IPS-20b (cell line): ENCODE data around the gene EMP1.

Experiments used
- H3K27ac ChIP-seq: one replicate; pipeline ENCODE4 v1.5.1; 2013; ENCODE audit warnings: low read length
- H3K27me3 ChIP-seq: 2 replicates; pipeline ENCODE4 v1.6.1; 2013; ENCODE audit warnings: mild to moderate bottlenecking, low read length, inconsistent platforms; ENCODE audit not compliant: insufficient read depth
- H3K36me3 ChIP-seq: 2 replicates; pipeline ENCODE4 v1.6.1; 2013; ENCODE audit warnings: low read depth, mild to moderate bottlenecking, inconsistent platforms, low read length, moderate library complexity; ENCODE audit not compliant: insufficient read depth
- H3K4me1 ChIP-seq: 2 replicates; pipeline ENCODE4 v1.6.1; 2013; ENCODE audit warnings: mild to moderate bottlenecking, control low read depth, inconsistent platforms, low read length, moderate library complexity; ENCODE audit not compliant: insufficient read depth
- H3K4me3 ChIP-seq: 2 replicates; pipeline ENCODE4 v1.5.1; 2013; ENCODE audit warnings: mild to moderate bottlenecking, low read length, inconsistent platforms
- H3K9ac ChIP-seq: 2 replicates; pipeline ENCODE4 v1.6.1; 2013; ENCODE audit warnings: low read depth, mild to moderate bottlenecking, inconsistent platforms, low read length, moderate library complexity
- H3K9me3 ChIP-seq: 2 replicates; pipeline ENCODE4 v1.6.1; 2013; ENCODE audit warnings: mild to moderate bottlenecking, low read depth, low read length, inconsistent platforms; ENCODE audit not compliant: insufficient read depth

Gene EMP1, protein sequence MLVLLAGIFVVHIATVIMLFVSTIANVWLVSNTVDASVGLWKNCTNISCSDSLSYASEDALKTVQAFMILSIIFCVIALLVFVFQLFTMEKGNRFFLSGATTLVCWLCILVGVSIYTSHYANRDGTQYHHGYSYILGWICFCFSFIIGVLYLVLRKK

DNA sequence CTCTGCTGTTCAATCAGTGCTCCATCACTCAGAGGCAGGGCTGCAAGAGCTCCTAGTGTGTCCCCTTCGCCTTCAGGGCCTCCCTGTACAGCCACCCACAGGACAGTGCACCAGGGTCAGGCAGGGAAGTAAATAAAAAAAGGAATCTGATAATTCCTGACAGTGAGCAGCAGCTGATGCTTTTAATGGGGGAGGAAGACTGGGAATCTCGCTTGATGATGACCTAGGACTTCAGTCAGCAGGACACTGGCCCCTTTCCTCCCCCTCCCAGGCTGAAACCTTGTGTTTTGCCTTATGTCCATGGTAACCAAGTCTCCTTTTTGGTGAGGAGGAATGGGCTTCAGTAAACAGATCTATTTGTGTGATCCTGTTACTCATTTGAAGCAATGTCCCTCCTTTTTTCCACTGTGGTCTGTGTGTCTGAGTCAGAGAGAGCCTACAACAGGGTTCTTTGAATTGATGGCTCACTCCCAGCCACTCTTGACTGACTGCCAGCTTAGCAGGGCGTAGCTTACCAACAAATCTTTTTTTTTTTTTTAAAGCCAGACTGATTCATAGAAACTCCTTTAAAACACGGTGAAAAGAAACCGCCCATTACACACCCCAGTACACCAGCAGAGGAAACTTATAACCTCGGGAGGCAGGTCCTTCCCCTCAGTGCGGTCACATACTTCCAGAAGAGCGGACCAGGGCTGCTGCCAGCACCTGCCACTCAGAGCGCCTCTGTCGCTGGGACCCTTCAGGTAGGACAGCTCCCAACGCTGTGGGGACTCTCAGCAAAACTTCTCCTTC is at the start of gene EMP1:
TSS of gene EMP1 (plus strand) at position 597 of the 792 bp plus-strand sequence. CDS start 14,785 bp downstream, outside the sequence.
- no peaks in the 10 kb centered on the region for H3K36me3 ChIP-seq
- no peak within 1 kb of the TSS for H3K4me3 ChIP-seq
- peaks cover 22% of the 10 kb centered on the region for H3K4me1 ChIP-seq
- H3K9ac ChIP-seq: no peak within 1 kb of the TSS
- H3K27ac ChIP-seq: no peak within 1 kb of the TSS
- no peaks in the 10 kb centered on the region for H3K27me3 ChIP-seq
- no peaks in the 10 kb centered on the region for H3K9me3 ChIP-seq

DNA sequence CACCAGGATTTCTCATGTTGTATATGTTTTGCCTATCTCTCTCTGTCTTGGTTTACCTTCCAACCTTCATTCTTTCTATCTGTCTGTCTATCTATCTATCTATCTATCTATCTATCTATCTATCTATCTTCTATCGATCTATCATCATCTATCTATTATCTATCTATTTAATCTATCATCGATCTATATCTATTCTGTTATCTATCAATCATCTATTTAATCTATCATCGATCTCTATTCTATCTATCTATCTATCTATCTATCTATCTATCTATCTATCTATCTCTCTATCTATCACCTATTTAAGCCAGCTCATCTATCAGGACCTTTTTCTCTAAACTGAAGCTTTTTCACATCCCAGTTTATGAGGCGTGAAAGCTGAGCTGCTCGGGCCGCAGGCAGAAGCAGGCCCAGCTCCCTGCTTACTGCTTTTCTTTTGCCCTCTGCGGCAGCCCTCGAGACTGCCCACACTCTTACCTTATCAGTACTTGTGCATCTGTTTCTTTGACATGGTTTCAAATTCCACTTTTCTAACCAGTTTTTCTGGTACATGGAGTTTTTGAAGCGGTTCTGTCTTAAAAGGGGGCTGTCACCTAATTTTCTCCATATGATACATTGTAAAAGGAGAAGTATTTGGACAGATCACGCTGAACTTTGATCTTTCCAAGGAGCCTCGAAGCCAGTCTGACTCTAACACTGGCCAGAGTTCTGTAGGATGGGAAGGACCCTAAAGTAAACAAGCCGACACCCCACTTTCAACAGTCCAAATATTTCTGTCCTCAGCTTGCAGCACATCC is 48.6 kb upstream of the EMP1 start:
- H3K4me1 ChIP-seq: no peaks in the 10 kb centered on the region
- H3K27me3 ChIP-seq: no peaks in the 10 kb centered on the region
- no peak overlapping the region for H3K4me3 ChIP-seq
- no peaks in the 10 kb centered on the region for H3K36me3 ChIP-seq
- no peak overlapping the region for H3K27ac ChIP-seq
- no peak overlapping the region for H3K9ac ChIP-seq
- 0 out of 2 replicates have a peak, but pooled peaks cover 3% of the 10 kb centered on the region for H3K9me3 ChIP-seq

DNA sequence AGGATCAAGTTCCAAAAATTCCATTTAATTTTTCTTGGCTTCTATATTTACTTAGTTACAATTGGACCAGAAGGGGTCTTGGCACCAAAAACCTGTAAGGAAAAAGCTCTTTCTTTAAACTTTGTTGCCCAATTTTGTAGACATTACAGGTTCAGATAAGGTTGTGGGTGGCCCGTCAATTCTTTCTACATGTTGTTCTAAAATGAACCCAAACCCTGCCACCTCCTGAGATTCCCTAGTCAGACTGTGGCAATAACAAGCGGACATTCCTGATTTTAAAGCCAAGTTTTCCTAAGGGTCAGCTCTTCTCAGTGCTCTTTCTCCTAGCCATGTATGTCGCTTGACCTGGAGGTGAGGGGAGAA is 48.1 kb upstream of the EMP1 start:
- 0 out of 2 replicates have a peak, but pooled peaks cover 3% of the 10 kb centered on the region for H3K9me3 ChIP-seq
- 0 out of 2 replicates have a peak, but pooled peaks cover 3% of the 10 kb centered on the region for H3K4me1 ChIP-seq
- H3K4me3 ChIP-seq: no peak overlapping the region
- no peaks in the 10 kb centered on the region for H3K36me3 ChIP-seq
- H3K27me3 ChIP-seq: no peaks in the 10 kb centered on the region
- H3K27ac ChIP-seq: no peak overlapping the region
- H3K9ac ChIP-seq: no peak overlapping the region

DNA sequence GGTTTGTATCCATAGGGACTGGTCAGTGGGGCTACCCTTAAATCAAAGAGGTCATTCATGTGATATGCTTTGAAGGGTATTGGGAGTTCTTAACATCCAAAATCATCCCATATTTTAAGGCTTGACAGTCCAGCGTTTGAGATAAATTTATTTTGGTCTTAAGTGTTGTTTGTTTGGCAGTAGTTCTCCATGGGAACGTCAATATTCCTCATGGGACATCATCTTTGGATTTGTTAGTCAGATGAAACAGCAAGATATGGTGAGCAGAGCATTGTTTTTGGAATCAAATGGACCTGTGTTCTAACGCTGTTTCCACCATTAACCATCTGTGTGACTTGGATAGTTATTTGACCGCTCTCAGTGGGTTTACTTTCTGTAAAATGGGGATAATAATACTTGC is 47.1 kb upstream of the EMP1 start:
- Histone ChIP-seq H3K4me1 (peaks cover 4% of the 10 kb centered on the region; the same call in 1 of the 2 replicates), H3K9ac (no peak overlapping the region), H3K9me3 (0 out of 2 replicates have a peak, but pooled peaks cover 3% of the 10 kb centered on the region), H3K4me3 (no peak overlapping the region), H3K36me3 (no peaks in the 10 kb centered on the region), H3K27ac (no peak overlapping the region), H3K27me3 (no peaks in the 10 kb centered on the region)

DNA sequence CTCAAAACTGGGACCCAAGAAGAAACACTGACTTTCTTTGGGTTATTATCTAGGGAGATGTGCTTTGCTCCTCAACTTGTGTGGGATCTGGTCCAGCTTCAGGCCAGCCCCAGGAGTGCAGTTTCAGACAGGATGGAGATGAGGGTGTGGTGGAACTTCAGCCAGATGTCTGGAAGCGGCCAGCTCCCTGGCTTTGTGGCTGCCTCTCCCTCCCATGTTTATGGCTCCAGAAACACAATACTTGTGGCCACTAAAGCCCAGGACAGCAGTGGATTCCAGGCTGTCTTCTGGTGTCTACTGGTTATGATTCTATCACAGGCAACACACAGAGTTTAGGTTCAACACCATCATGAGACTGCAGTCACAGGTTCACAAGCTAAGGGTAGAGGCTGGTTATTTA is 44.2 kb upstream of the EMP1 start:
- H3K27ac ChIP-seq: no peak overlapping the region
- peaks cover 12% of the 10 kb centered on the region; the same call in 1 of the 2 replicates for H3K4me1 ChIP-seq
- no peaks in the 10 kb centered on the region for H3K27me3 ChIP-seq
- H3K9me3 ChIP-seq: 0 out of 2 replicates have a peak, but pooled peaks cover 3% of the 10 kb centered on the region
- no peak overlapping the region for H3K4me3 ChIP-seq
- H3K9ac ChIP-seq: no peak overlapping the region
- H3K36me3 ChIP-seq: no peaks in the 10 kb centered on the region

DNA sequence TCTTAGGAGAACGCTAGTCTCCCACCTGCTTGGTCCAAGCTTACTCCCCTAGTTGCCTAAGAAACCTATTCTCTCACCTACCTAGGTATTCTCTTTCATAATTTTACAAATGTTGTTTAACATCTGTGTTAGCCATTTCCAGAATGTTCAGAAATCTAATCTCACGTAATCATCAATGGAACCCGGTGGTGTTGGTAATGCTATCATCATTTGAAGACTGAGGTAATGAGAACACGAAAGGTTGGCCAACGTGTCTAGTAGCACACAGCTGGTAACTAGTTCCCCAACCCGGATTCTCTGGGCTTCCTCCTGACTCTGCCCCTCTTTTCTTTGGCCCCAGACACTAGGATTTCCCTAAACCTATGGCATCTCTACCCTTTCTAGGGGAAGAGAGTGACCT is 43.8 kb upstream of the EMP1 start:
- Histone ChIP-seq H3K4me3 (no peak overlapping the region), H3K9me3 (0 out of 2 replicates have a peak, but pooled peaks cover 3% of the 10 kb centered on the region), H3K36me3 (no peaks in the 10 kb centered on the region), H3K27ac (no peak overlapping the region), H3K27me3 (no peaks in the 10 kb centered on the region), H3K4me1 (peaks cover 12% of the 10 kb centered on the region; the same call in 1 of the 2 replicates), H3K9ac (no peak overlapping the region)

DNA sequence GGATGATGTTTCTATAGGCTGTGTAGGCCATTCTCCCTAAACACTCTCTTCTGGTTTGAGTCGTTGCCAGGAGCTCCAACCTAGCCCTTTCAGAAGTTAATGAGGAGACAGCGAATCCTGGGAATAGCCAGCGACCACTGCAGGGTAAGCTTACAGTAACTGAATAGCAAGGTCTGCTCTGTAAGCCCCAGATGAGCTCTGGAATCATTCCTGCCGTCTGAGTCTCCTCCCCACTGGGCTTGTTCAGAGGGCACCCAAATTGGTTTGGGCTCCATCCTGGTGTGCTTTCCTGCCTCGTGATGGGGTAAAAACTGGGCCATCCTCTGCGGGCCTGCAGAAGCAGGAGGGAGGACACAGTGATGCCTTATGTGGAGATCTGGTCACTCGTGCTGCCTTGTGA is 43.3 kb upstream of the EMP1 start:
- H3K27ac ChIP-seq: no peak overlapping the region
- peaks cover 12% of the 10 kb centered on the region; the same call in 1 of the 2 replicates for H3K4me1 ChIP-seq
- H3K36me3 ChIP-seq: no peaks in the 10 kb centered on the region
- 0 out of 2 replicates have a peak, but pooled peaks cover 3% of the 10 kb centered on the region for H3K9me3 ChIP-seq
- H3K4me3 ChIP-seq: no peak overlapping the region
- no peaks in the 10 kb centered on the region for H3K27me3 ChIP-seq
- no peak overlapping the region for H3K9ac ChIP-seq

DNA sequence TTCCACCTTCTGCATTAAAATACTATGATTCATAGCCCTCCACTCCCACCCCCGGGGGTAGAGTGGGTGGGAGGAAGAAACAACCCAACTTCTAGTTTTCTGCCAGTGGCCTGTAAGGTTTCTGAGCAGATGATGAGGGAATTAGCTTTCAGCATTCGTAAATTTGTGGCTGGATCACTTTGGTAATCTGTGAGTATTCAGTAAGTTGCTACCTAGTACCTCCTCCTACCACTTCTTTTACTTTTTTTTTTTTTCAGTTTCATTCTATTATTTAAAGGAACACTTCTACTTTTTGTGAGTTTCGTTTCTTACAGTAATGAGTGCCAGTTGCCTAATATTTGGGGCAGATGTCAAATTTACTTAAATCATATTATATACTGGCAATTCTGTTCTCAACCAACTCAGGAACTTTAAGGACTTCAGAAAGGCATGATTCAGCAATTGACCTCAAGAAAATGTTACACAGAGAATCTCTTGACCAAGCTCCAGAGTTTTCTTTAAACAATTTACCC is 42.4 kb upstream of the EMP1 start:
- Histone ChIP-seq H3K9ac (no peak overlapping the region), H3K4me1 (peaks cover 12% of the 10 kb centered on the region; the same call in 1 of the 2 replicates), H3K4me3 (no peak overlapping the region), H3K27me3 (no peaks in the 10 kb centered on the region), H3K9me3 (0 out of 2 replicates have a peak, but pooled peaks cover 3% of the 10 kb centered on the region), H3K27ac (no peak overlapping the region), H3K36me3 (no peaks in the 10 kb centered on the region)

DNA sequence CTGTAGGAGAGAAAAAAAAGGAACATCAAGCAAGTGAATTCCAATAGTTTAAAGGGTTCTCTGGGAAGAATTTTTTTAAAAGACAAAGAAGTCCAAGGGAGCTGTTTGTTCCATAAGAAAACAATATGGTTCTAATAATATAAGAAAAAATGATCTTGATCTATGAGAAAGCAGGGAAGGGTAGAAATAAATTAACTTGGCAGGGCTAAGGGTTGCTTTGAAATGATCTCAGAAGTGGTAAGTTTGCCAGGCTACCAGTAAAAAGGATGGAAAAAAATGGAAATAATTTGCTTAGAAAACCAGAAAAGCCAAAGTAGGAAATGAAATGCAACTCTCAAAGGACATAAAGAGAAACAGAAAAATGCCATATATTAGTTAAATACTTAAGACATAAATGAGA is 41.7 kb upstream of the EMP1 start:
- 0 out of 2 replicates have a peak, but pooled peaks cover 3% of the 10 kb centered on the region for H3K9me3 ChIP-seq
- no peak overlapping the region for H3K9ac ChIP-seq
- H3K4me3 ChIP-seq: no peak overlapping the region
- no peaks in the 10 kb centered on the region for H3K36me3 ChIP-seq
- H3K4me1 ChIP-seq: peaks cover 12% of the 10 kb centered on the region; the same call in 1 of the 2 replicates
- no peak overlapping the region for H3K27ac ChIP-seq
- H3K27me3 ChIP-seq: no peaks in the 10 kb centered on the region

DNA sequence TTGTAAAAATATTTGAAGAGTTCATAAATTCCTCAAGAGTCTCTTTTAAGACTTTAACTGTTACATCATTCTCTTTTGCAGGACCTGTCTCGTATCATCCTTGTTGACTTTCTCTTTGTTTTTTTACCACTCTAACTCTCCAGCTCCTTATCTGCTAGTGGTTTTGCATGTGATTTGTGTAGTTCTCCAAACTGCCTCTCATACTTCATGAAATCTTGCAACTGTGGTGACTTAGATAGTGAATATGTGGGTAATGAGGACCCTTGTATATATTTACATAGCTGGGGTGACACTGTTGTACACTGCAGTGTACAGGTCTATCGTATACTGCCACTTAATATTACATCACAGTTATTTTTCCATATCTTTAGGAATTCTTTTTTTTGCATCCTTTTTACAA is 40.2 kb upstream of the EMP1 start:
- Histone ChIP-seq H3K9ac (no peak overlapping the region), H3K27ac (no peak overlapping the region), H3K36me3 (no peaks in the 10 kb centered on the region), H3K4me3 (no peak overlapping the region), H3K27me3 (no peaks in the 10 kb centered on the region), H3K9me3 (0 out of 2 replicates have a peak, but pooled peaks cover under 1% of the 10 kb centered on the region), H3K4me1 (peaks cover 12% of the 10 kb centered on the region; the same call in 1 of the 2 replicates)

DNA sequence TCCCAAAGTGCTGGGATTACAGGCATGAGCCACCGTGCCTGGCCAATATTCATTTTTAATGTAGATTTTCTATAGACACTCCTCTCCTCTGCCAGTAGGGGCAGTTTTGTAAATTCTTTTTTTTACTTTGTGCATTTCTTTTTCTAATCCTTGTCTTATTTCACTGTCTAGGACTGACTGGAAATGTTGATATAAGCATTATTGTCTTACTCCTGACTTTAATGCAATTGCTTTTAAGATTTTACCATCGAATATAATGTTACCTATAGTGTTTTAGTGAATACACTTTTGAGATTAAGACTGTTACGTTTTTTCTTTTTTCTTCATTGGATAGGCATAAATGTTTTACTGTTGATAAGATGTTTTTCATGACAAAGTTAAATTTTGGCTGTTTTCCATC is 35.4 kb upstream of the EMP1 start:
- Histone ChIP-seq H3K4me1 (no peaks in the 10 kb centered on the region), H3K9me3 (no peaks in the 10 kb centered on the region), H3K36me3 (no peaks in the 10 kb centered on the region), H3K9ac (no peak overlapping the region), H3K27ac (no peak overlapping the region), H3K4me3 (no peak overlapping the region), H3K27me3 (no peaks in the 10 kb centered on the region)
